VCaP (cell line): ENCODE results near the gene LSMEM2.
"Not testable (repeated sequence)": the region's sequence is repeated elsewhere in the genome, so short reads cannot be mapped to it uniquely, and the experiment has no call there.

Experiments
- H3K27ac ChIP-seq: fragments of 450-650 bp; 2 replicates; pipeline ENCODE4 v1.5.1; 2017
- TF ChIP-seq, protein P1 (sequence below): fragments of 450-650 bp; conservative IDR thresholded peaks from 2 replicates; pipeline ENCODE4 v1.5.1; 2017; ENCODE audit warnings: mild to moderate bottlenecking, moderate library complexity

LSMEM2 gene

DNA sequence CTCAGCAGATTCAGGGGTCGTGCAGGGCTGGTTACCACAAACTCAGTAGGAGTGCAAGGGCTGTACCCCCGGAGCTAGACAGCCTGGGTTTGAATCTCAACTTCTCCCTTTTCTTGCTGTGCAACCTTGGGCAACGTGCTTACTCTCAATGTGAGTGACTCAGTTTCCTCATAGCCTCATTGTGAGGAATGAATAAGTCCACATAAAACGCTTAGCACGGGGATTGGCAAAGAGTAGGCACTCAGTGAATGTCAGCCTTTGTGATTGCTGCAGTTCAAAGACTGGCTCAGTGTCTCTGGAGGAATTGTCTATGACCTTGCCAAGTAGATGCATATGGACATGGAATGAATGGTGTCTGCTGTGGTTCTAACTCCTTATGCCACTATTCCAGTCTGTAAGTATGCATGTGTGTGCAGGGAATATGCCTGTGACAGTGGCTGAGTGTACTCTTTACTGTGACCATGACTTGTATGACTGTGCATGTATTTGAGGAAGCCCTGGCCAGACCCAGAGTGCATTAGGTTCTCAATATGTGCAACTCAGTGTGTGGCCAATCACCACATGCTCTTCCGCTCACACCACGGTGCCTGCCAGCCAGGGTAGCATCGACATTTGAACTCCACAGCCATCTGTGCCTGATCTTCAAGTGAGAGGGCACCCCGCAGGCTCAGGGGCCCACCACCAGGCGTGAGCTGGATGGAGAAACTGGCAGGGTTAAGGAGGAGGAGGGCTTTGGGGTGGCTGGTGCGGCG, 21.2 kb downstream of the LSMEM2 start:
- peak overlapping the region; percentile 90 for H3K27ac ChIP-seq
- TF ChIP-seq, protein P1, sequence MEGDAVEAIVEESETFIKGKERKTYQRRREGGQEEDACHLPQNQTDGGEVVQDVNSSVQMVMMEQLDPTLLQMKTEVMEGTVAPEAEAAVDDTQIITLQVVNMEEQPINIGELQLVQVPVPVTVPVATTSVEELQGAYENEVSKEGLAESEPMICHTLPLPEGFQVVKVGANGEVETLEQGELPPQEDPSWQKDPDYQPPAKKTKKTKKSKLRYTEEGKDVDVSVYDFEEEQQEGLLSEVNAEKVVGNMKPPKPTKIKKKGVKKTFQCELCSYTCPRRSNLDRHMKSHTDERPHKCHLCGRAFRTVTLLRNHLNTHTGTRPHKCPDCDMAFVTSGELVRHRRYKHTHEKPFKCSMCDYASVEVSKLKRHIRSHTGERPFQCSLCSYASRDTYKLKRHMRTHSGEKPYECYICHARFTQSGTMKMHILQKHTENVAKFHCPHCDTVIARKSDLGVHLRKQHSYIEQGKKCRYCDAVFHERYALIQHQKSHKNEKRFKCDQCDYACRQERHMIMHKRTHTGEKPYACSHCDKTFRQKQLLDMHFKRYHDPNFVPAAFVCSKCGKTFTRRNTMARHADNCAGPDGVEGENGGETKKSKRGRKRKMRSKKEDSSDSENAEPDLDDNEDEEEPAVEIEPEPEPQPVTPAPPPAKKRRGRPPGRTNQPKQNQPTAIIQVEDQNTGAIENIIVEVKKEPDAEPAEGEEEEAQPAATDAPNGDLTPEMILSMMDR: no peak

DNA sequence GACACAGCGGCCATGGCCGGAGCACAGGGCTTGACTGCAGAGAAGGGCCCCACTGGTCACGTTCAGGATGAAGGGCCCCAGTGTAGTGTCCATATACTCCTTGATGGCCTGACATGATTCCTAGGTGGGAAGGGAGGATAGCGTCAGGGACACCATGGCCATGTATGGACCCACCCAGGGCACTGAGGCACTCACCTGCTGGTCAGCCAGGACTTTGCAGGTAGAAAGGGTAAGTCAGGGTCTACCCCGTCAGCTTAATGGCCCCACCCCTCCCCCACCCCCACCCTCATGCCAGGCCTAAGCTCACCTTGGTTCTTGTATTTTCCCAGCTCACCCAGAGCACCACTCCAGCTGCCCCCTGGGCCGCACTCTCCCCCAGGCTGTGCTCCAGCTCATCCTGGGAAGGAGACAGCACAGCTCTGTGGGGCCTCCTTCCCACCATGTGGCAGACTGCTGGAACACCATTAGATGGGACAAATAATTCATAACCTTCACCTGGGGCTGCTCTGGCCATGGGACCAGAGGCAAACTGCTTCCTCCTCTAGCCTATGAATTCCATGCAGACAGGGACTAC, 21.9 kb downstream of the LSMEM2 start:
- TF ChIP-seq, protein P1: no peak
- H3K27ac ChIP-seq: peak overlapping the region; percentile 90; the same call in 1 of the 2 replicates

DNA sequence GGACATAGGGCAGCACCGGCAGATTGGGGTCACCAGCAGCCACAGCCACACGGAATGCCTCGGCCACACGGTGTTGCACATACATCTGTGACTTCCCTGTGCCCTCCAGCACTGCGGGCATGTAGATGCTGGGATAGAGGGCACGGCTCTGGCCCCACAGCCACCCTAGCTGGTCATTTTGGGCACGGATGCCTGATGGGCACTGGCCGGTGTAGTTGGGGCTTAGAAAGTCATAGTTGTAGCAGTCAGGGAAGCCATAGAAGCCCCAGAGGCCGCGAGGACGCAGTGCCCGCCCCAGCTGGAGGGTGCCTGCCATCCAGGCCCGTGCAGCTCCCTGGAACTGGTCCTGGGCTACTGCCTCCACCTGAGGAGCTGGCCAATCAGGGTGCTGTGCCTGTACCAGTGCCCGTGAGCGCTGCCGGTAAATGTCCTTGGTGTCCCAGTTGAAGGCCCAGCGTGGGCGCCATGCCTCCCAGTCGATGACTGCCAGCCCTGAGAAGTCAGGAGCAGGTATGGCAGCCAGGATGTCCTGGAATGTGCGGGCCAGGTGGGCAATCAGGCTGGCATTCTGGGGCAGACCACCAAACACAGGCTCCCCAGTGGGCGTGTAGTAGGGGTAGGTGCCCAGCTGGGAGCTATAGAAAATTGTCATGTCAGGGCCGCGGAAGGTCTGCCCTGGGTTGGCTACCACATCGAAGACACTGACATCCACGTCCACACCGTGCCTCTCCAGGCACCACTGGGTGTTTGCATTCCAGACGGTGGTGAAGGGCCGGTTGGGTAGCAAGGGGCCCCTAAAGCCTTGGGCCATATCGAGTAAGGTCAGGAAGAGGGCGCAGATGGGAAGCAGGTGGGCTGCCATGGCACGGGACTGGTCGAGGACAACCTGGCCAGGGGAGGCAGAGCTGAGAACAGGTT, 23.5 kb downstream of the LSMEM2 start:
- TF ChIP-seq, protein P1: no peak
- H3K27ac ChIP-seq: no peak overlapping the region

DNA sequence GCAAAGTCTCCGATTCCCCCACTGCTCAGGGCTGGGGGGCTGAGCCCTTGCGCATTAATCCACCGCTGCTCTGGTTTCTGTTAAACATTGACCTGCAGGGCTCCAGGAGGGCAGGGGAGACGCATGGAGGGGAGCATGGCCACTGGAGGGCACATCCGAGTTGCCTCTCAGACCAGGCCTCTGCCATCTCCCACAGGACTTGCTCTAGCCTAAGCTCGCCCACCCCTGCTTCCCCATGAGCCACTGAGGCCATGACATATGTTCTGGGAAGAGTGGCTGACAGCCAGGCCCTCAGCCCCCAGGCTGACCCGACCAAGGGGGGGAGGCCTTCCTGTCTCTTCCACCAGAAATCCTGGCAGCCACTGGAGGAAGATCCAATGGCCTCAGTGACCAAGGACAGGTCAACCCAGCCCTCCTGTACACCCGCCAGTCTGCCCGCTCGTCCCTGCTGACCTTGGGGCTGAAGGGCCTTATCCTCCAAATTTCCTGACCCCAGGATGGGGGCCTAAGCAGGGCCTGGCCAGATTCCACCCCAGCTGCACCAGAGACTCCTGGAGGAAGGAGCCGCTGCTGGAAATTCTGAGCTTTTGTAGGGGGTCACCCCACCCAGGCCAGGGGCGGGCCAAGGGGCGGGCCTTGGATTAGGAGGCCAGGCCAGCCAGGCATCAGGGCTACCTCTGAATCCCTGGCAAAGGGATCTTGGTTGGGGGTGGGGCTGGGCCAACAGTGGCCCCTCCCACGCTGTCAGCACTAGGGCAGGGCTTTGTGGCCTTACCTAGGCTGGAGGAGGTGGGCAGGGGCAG, 24.3 kb downstream of the LSMEM2 start, which contains the start of gene HYAL1:
Gene HYAL1, minus strand, starts transcription at position 562 of the 803 bp plus-strand sequence. CDS start 618 bp downstream, outside the sequence.
- TF ChIP-seq, protein P1: 0 out of 2 replicates have a peak, but pooled peaks have one; percentile 18
- no peak within 1 kb of the TSS for H3K27ac ChIP-seq

DNA sequence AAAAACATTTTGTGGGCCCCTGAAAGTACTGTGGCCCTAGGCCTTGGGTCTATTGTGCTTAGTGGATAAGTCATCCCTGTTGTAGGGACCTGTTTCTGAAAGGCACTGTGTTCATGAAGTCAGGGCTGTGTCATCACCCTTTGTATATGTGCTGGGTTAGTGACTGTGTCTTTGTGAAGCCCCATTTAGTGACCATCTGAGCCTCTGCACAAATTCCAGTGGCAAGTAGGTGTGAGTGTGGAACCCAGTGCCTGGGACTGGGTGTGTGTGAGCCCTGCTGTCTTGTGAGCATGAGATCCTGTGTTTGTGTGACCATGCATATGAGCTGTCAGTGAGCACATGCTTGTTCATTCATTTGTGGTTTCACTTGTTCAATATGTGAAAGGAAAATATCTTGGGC, 25.7 kb downstream of the LSMEM2 start:
- H3K27ac ChIP-seq: no peak overlapping the region
- TF ChIP-seq, protein P1: no peak

DNA sequence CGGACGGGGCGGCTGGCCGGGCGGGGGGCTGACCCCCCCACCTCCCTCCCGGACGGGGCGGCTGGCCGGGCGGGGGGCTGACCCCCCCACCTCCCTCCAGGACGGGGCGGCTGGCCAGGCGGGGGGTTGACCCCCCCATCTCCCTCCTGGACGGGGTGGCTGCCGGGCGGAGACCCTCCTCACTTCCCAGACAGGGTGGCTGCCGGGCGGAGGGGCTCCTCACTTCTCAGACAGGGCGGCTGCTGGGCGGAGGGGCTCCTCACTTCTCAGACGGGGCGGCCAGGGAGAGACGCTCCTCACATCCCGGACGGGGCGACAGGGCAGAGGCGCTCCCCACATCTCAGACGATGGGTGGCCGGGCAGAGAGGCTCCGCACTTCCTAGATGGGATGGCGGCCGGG, 33.2 kb downstream of the LSMEM2 start:
- H3K27ac ChIP-seq: not testable (repeated sequence)

DNA sequence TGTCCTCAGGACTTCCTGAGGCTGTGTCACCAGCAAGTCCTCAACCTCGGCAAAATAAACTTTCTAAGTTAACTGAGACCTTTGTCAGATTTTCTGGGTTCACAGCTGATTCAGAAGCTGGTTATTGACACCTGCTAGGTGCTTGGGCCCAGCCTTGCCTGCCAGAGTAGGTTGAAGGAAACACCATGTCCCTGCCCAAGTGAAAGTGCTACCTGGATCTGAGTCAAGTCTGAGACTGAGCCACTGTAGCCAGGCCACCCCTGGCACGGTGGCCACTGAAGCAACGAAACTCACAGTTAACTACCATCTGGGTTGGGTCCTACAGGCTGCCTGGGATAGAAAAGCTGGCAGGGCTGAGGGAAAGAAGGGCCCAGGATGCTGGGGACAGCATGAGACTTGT, 35.5 kb downstream of the LSMEM2 start:
- TF ChIP-seq, protein P1: no peak
- no peak overlapping the region for H3K27ac ChIP-seq
